Stimulated activated CD8-positive, alpha-beta memory T cell treated with anti-CD3 and anti-CD28 coated beads, Interleukin-4, amount 100 ng/mL, for 48 hours (primary cell): ENCODE measurements around the gene STARD8.
"Not testable (repeated sequence)": the region's sequence is repeated elsewhere in the genome, so short reads cannot be mapped to it uniquely, and the experiment has no call there.

Experiments
- DNase-seq: peaks from one replicate; pipeline ENCODE4 v3.0.0-alpha.2; 2020

STARD8 gene, protein sequence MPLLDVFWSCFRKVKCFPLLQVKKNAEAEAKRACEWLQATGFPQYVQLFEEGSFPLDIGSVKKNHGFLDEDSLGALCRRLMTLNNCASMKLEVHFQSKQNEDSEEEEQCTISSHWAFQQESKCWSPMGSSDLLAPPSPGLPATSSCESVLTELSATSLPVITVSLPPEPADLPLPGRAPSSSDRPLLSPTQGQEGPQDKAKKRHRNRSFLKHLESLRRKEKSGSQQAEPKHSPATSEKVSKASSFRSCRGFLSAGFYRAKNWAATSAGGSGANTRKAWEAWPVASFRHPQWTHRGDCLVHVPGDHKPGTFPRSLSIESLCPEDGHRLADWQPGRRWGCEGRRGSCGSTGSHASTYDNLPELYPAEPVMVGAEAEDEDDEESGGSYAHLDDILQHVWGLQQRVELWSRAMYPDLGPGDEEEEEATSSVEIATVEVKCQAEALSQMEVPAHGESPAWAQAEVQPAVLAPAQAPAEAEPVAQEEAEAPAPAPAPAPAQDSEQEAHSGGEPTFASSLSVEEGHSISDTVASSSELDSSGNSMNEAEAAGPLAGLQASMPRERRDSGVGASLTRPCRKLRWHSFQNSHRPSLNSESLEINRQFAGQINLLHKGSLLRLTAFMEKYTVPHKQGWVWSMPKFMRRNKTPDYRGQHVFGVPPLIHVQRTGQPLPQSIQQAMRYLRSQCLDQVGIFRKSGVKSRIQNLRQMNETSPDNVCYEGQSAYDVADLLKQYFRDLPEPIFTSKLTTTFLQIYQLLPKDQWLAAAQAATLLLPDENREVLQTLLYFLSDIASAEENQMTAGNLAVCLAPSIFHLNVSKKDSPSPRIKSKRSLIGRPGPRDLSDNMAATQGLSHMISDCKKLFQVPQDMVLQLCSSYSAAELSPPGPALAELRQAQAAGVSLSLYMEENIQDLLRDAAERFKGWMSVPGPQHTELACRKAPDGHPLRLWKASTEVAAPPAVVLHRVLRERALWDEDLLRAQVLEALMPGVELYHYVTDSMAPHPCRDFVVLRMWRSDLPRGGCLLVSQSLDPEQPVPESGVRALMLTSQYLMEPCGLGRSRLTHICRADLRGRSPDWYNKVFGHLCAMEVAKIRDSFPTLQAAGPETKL

DNA sequence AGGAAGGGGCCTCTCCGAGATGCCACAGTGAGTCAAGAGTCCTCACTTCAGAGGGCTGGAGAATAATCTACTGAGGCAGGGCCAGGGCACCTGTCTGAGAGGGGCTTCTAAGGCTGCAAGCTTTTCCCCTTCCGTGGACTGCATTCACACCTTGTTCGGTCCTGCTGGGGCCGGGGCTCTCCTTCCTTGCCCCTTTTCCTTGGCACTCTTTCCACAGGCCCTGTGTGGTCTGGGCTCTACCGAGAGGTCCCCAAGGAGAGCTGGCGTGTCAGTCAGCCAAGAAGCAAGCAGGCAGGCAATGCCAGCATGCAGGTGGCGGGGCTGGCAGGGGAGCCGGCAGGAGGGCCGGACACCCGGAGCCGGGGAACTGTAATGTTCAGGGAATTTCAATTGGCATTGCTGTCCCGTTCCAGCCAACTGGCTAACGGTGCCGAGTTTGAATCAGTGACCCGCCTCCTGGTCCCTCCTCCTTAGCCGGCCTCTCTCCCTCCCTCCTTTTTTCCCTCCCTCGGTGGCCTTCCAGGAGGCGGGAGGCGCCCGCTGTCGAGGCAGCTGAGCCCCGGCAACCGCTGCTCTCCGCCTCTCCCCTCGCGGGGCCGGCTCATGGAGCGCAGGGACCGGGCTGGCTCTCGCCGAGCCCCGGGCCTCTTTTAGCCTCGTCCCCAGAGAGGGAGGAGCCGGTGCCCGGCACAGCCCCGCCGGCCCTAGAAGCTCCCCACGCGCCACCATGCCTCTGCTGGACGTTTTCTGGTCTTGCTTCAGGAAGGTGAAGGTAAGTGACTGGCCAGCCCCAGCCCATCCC is at the start of gene STARD8:
Gene STARD8, plus strand, starts transcription at position 511 of the 802 bp plus-strand sequence. Its CDS starts 217 bp downstream, at position 728.
- no peak for DNase-seq

DNA sequence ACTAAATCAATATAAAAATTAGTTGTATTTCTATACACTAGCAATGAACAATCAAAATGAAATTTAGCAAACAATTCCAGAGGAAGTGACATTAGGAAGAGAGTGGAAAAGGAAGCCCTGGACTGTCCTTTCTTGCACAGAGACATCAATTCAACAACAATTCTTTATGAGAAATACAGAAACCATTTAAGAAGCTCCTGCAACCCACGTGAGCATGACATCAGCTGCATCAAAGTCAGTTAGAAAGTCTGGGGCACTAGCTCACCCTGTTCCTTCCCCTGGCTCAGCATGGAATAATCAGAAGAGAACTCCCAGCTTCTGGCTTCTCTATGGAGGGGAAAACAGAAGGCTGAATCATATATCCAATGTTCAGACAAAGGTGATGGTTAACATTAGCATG is 48.6 kb upstream of the STARD8 start:
- DNase-seq: no peak

DNA sequence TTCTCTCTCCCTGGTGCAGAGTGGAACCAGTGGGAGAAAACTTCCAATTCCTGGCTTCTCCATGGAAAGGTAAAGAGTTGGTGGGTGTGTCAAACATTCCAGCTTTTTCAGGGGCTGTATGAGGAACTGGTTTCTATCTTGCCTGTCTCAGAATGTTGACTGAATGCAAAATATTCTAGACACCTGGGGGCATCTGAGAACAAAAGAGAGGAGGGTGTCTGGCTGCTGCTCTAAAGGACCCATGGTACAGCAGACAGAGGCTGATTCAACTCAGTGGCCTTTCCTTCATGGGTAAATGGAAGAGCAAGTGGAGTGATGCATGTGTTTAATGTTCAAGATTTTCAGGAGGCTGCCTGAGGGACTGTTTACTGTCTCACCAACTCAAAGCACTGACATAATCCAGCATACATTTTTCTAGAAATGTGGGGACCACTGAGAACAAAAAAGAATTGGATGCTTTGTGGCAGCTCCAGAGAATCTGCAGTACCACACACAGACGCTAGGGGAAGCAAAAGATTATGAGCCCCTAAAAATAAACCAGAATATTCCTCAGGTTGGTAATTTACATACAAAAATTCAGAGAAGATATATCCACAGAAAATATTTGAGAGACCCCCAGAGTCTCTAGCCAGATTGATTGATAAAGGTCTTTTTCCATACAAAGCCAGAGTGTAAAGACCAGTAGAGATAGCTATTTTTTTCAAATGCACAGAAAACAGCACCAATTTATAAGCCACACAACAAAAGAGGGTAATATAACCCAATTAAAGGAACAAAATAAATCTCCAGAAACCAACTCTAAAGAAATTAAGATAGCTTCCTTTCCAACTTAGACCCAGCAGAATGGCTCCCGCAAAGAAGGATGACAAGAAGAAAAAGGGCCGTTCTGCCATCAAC is 48.0 kb upstream of the STARD8 start:
- DNase-seq: peak; percentile 23

DNA sequence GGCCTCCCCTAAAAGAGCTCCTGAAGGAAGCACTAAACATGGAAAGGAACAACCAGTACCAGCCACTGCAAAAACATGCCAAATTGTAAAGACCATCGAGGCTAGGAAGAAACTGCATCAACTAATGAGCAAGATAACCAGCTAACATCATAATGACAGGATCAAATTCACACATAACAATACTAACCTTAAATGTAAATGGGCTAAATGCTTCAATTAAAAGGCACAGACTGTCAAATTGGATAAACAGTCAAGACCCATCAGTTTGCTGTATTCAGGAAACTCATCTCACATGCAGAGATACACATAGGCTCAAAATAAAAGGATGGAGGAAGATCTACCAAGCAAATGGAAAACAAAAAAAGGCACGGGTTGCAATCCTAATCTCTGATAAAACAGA is 43.2 kb upstream of the STARD8 start:
- not testable (repeated sequence) for DNase-seq

DNA sequence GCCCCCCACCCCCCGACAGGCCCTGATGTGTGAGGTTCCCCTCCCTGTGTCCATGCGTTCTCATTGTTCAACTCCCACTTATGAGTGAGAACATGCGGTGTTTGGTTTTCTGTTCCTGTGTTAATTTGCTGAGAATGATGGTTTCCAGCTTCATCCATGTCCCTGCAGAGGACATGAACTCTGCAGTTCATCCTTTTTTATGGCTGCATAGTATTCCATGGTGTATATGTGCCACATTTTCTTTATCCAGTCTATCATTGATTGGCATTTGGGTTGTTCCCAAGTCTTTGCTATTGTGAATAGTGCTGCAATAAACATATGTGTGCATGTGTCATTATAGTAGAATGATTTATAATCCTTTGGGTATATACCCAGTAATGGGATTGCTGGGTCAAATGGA is 32.7 kb upstream of the STARD8 start:
- not testable (repeated sequence) for DNase-seq

DNA sequence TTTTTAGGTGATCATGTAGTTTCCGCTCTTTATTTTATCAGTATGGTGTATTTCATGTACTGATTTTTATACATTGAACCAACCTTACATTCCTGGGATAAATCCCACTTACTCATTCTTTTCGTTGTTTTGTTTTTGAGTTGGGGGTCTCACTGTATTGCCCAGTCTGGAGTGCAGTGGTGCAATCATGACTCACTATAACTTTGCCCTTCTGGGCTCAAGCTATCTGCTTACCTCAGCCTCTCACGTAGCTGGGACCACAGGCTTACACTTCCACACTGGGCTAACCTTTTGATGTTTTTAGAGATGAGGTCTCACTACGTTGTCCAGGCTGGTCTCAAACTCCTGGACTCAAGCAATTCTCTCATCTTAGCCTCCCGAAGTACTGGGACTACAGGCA is 19.5 kb upstream of the STARD8 start:
- no peak for DNase-seq

DNA sequence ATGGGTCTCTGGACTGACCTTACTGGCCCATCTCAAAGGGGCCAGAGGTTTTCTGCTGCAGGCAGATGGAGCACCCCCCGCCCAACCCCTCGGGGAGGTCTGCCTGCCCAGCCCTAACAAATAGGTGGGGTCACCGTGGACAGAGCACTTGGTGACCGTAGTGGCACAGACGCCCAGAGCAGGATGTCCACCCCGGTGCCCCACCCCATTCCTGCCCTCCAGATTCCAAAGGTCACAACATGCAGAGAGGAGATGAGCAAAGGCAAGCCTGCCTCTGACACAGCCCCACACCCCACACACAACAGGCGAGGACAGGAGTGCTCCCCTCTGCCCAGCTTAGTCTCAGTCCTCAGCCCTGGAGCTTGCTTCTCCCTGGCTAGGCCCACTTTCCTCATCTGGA is 17.5 kb upstream of the STARD8 start:
- not testable (repeated sequence) for DNase-seq

DNA sequence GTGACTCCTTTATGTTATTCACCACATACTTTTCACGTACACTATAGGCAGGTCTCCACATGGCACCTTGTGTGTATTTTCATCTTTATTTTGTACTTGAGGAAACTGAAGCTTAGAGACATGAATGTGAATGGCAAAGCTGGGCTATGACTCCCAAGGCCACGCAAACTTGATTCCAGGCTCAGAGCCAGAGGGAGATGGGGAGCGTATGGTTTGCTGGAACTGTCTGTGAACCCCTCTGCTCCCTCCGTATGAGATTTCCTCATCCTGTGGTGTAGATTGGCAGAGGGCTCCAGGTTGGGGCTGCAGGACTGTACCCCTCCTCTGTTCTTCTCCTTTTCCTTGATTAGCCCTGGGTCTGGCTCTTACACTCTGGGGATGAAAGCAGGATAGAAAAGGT is 16.1 kb upstream of the STARD8 start:
- DNase-seq: no peak

DNA sequence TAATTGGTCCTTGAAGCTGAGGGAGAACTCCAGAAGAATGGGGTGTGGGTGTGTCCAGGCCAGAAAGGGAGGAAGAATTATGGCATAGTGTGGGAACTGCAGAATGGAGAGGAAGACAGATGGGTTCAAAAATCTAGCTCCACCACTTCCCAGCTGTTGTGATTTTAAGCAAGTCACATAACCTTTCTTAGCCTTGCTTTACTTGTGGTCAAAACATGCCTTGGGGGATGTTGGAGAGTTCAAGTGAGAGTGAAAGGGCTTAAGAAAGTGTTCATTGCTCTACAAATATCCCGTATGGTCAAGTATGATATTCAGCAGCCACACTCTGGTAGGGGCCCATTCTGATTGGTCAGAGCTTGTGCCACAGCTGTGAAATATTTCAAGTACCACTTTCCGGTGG is 15.0 kb upstream of the STARD8 start:
- DNase-seq: no peak

DNA sequence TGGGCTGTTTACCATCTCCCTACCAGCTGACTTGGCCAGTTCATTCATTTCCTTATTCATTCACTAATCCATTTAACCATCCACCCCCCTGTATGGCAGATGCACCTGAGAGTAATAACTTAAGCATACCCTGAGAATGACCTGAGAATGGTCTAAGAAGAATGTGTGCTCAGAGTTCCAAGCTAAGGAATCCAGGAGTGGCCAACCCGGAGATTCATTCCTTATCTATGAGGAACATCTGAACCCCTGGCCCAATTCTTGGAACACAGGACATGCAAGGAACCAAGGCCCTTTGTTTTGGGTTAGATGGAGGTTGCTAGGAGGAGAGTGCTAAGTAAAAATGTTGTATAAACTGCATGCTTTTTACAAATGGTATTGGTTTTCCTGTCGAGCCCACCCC is 13.5 kb upstream of the STARD8 start:
- DNase-seq: no peak

DNA sequence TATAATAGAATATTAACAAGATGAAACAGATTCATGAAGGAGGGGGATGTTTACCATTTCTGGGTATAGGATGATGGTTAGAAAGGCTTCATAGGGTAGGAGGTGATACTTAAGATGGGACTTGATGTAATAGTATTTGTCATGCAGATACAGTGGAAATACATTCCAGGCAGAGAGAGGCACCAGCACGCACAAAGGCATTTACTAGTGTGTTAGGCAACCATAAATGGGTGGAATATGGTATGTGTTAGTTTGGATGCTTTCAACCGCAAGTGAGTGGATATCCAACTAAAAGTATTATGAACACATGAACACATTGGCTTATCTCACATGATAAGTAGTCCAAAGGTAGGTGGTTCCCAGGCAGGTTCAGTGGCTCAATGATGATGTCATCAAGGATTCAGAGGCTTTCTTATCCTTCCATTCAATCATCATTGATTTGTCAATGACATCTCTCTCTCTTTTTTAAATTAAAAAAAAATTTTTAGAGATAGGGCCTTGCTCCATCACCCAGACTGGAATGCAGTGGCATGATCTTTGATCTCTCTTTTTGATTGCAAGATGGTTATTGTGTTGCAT is 12.7 kb upstream of the STARD8 start:
- no peak for DNase-seq

DNA sequence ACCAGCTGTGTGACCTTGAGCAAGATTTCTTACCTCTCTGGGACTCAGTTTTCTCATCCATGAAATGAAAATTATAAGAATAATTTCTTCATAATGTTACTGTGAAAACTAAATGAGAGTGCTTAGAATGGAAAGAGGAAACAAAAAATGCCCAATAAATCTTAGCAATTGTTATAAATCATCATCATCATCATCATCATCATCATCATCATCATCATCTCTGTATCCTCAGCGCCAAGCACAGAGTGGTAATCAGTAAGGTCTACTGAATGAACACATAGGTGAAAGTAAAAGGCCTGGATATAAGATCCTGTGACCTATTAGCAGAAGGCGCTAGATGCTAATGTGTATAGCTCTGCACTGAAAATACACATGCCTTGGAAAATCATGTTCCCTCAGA is 6.8 kb upstream of the STARD8 start:
- no peak for DNase-seq

DNA sequence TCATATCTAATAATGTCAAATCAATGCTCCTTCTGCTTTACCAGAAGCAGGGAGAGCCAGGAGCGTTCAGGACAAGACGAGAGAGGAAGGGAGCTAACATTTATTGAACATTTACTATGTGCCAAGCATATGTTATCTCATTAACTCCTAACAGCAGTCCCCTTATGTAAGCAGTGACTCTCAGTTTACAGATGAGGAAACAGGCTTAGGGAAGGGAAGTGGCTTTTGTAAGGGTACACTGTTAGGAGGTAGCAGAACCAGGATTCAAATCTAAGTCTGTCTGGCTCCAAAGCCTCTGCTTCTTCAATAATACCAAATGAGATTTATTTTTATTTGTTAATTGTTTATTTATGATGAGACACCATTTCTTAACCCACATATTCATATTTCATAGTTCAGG is 2.6 kb upstream of the STARD8 start:
- DNase-seq: no peak

DNA sequence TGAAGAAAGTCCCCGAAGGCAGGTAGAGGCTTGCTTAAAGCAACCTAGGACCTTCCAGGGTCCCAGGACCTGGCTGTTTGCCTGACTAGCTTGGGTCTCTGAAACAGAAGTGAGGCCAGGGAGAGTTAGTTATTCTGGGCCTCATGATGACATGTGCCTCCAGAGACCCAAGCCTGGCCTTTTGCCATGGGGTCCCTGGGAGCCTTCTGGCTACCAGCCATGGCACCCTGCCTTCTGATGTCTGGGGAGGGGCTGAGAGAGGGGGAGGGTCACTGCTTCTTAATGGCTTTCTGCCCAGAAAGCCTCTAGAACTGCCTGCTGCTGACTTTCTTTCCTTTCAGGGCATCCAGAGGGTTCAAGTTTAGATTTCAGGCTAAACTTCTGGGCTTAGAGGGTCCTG is 1.0 kb upstream of the STARD8 start:
- DNase-seq: no peak

DNA sequence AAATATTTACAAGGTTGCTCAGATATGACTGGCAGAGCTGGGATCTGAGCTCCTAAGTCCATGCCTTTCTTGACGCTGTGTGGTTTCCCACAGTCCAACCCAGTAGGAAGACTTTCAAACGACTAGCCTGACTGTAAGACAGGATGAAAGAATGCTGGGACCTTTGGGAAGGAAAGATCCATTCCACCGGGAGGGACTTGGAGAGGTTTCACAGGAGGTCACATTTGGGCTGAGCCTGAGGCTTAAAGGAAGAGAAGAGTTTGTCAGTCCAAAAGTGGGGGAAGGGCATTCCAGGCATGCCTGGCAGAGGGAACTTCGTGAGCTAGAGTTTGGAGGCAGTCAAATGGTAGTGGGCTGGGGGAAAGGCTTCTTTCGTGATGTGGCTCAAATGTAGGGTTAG is 1.5 kb downstream of the STARD8 start:
- DNase-seq: no peak

DNA sequence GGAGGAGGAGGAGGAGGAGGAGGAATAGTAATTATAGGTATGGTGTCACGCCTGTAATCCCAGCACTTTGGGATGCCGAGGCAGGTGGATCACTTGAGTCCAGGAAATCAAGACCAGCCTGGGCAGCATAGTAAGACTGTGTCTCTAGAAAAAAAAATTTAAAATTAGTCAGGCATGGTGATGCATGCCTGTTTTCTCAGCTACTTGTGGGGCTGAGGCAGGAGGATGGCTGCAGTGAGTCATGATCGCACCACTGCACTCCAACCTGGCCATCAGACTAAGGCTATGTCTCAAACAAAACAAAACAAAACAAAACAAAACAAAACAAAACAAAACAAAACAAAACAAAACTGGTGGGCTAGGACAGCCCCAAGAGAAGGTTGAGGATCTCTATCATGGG is 3.0 kb downstream of the STARD8 start:
- no peak for DNase-seq

DNA sequence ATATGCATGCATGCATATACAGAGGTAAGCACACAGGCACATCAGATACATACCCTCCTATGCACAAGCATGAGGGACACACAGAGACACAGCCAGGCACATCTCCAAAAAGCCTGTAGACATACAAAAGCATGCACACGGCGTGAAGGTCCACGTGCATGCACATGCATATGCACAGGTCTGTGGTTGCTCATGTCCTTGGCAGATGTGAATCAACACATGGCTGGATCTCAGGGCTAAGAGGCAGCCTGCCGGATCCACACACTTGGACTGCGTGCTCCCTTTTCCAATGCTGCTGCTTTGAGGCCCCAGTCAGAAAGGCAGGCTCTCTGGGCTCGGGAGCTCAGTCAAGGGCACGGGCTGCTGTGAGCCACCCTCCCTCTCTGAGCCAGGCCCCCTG is 3.6 kb downstream of the STARD8 start:
- DNase-seq: no peak

DNA sequence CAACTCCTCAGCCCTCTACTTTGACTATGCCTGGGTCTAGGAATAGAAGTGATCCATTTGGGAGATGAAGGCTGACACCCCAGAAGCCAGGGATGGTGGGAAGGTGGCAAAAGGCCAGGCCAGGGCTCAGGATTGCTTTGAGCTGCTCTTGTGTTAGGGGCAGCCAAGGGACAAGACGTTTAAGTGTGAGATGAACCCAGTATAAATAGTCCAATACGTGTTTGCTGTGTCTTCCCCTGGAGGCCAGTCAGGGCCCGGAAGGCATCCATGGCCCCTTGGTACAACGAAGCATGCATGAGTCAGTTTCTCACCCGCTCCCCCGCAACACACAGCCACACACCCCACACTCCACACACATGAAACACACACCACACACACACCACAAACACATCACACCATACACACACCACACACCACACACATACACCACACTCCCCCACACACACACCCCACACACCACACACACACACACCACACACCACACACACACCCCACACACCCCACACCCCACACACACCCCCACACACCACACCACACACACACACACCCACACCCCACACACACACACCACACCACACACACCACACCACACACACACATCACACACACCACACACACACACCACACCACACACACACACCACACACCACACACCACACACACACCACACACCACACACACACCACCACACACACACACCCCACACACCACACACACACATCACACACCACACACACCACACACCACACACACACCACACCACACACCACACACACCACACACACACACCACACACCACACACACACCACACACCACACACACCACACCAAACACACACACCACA is 5.1 kb downstream of the STARD8 start:
- DNase-seq: no peak

DNA sequence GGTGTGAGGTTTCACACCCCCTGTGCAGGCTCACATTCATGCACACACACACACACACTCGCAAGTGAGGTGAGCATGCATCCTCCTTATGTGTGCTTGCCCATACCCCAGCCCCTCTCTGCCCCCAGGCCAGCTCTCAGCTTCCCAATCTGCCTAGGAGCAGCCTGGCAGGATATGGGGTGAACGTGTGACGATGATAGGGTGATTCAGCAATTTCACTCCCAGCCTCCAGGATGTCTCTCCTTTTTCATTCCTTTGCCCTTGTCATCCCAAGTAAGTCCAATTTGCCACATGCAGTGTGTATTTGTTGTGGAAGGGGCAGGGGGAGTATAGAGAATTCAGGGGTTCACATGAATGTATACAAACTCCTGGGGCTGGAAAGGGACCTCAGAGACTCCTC is 7.2 kb downstream of the STARD8 start:
- no peak for DNase-seq

DNA sequence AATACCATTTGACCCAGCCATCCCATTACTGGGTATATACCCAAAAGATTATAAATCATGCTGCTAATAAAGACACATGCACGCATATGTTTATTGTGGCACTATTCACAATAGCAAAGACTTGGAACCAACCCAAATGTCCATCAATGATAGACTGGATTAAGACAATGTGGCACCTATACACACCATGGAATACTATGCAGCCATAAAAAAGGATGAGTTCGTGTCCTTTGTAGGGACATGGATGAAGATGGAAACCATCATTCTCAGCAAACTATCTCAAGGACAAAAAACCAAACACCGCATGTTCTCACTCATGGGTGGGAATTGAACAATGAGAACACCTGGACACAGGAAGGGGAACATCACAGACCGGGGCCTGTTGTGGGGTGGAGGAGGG is 9.0 kb downstream of the STARD8 start:
- DNase-seq: not testable (repeated sequence)
